ENCODE measurements around the gene PNPLA7.
"Not testable (repeated sequence)": the region's sequence is repeated elsewhere in the genome, so short reads cannot be mapped to it uniquely, and the experiment has no call there.

GRCh38 chr9:137513801-137514570 lies 36.2 kb downstream of the PNPLA7 start:
- not testable (repeated sequence) for TF ChIP-seq EZH2 (IDR thresholded peaks at IDR 0.05; ENCODE audit: borderline replicate concordance, low read length)
- TF ChIP-seq, protein P1, sequence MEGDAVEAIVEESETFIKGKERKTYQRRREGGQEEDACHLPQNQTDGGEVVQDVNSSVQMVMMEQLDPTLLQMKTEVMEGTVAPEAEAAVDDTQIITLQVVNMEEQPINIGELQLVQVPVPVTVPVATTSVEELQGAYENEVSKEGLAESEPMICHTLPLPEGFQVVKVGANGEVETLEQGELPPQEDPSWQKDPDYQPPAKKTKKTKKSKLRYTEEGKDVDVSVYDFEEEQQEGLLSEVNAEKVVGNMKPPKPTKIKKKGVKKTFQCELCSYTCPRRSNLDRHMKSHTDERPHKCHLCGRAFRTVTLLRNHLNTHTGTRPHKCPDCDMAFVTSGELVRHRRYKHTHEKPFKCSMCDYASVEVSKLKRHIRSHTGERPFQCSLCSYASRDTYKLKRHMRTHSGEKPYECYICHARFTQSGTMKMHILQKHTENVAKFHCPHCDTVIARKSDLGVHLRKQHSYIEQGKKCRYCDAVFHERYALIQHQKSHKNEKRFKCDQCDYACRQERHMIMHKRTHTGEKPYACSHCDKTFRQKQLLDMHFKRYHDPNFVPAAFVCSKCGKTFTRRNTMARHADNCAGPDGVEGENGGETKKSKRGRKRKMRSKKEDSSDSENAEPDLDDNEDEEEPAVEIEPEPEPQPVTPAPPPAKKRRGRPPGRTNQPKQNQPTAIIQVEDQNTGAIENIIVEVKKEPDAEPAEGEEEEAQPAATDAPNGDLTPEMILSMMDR (conservative IDR thresholded peaks at IDR 0.05 in 1 of 2, IDR thresholded peaks at IDR 0.05 in 1 of 2; ENCODE audit: extremely low read depth in 1 of 2, insufficient read depth in 1 of 2, low read depth in 1 of 2, low read length in 2 of 2): peak in 1 of 2 donors; percentile 18

Data from mammary epithelial cell (primary cell).